ENCODE measurements around the gene CACNA1I.

CACNA1I gene

DNA sequence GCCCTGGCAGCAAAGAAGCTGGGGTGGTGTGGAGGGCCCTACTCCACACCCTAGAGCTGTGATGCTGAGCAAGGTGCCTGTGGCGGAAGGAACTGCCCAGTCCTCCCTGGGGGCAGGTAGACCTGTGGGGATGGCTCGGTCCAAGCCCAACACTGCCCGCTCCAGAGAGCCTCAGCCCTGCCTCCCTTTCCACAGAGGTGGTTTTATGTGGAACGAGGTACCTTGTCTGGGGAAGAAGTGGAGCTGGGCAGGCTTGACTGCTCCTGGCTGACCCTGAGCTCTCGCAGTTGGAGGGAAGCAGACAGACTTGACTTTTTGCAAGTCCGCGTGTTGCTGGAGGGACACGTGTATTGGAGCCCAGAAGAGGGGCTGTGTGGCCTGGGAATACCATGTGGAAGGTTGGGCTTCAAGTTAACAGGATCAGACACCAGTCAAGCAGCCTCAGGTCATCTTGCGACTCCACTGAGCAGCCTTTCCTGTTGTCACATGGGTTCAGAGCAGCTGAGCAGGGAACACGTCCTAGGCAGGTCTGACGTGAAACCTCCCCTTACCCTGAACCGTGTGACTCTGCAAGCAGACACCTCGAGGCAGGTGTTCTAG is 117.7 kb downstream of the CACNA1I start:
- DNase-seq (ENCODE audit: low read depth): no peak
- TF ChIP-seq, protein P1, sequence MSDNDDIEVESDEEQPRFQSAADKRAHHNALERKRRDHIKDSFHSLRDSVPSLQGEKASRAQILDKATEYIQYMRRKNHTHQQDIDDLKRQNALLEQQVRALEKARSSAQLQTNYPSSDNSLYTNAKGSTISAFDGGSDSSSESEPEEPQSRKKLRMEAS (IDR thresholded peaks at IDR 0.05; ENCODE audit: low read depth, low read length): no peak
- TF ChIP-seq, protein P2, sequence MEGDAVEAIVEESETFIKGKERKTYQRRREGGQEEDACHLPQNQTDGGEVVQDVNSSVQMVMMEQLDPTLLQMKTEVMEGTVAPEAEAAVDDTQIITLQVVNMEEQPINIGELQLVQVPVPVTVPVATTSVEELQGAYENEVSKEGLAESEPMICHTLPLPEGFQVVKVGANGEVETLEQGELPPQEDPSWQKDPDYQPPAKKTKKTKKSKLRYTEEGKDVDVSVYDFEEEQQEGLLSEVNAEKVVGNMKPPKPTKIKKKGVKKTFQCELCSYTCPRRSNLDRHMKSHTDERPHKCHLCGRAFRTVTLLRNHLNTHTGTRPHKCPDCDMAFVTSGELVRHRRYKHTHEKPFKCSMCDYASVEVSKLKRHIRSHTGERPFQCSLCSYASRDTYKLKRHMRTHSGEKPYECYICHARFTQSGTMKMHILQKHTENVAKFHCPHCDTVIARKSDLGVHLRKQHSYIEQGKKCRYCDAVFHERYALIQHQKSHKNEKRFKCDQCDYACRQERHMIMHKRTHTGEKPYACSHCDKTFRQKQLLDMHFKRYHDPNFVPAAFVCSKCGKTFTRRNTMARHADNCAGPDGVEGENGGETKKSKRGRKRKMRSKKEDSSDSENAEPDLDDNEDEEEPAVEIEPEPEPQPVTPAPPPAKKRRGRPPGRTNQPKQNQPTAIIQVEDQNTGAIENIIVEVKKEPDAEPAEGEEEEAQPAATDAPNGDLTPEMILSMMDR (IDR thresholded peaks at IDR 0.05; ENCODE audit: low read depth, low read length): no peak
- H3K4me3 ChIP-seq (ENCODE audit: low read depth, low read length): no peak overlapping the region

GRCh38 chr22:39689421-39689820 is 118.9 kb downstream of the CACNA1I start:
- H3K4me3 ChIP-seq (ENCODE audit: low read depth, low read length): no peak overlapping the region
- no peak for TF ChIP-seq POLR2A (IDR thresholded peaks at IDR 0.05; ENCODE audit: extremely low read depth, insufficient read length)
- TF ChIP-seq, protein P1 (IDR thresholded peaks at IDR 0.05; ENCODE audit: low read depth, low read length): no peak
- no peak for TF ChIP-seq MYC (IDR thresholded peaks at IDR 0.05; ENCODE audit: low read depth, low read length)
- TF ChIP-seq, protein P2 (IDR thresholded peaks at IDR 0.05; ENCODE audit: low read depth, low read length): no peak
- DNase-seq (ENCODE audit: low read depth): no peak

GRCh38 chr22:39690881-39691605 is 120.5 kb downstream of the CACNA1I start:
- TF ChIP-seq, protein P1 (IDR thresholded peaks at IDR 0.05; ENCODE audit: low read depth, low read length): no peak
- TF ChIP-seq POLR2A (IDR thresholded peaks at IDR 0.05; ENCODE audit: extremely low read depth, insufficient read length): no peak
- TF ChIP-seq MYC (IDR thresholded peaks at IDR 0.05; ENCODE audit: low read depth, low read length): no peak
- TF ChIP-seq, protein P2 (IDR thresholded peaks at IDR 0.05; ENCODE audit: low read depth, low read length): no peak
- DNase-seq (ENCODE audit: low read depth): peak; percentile 12
- no peak overlapping the region for H3K4me3 ChIP-seq (ENCODE audit: low read depth, low read length)

DNA sequence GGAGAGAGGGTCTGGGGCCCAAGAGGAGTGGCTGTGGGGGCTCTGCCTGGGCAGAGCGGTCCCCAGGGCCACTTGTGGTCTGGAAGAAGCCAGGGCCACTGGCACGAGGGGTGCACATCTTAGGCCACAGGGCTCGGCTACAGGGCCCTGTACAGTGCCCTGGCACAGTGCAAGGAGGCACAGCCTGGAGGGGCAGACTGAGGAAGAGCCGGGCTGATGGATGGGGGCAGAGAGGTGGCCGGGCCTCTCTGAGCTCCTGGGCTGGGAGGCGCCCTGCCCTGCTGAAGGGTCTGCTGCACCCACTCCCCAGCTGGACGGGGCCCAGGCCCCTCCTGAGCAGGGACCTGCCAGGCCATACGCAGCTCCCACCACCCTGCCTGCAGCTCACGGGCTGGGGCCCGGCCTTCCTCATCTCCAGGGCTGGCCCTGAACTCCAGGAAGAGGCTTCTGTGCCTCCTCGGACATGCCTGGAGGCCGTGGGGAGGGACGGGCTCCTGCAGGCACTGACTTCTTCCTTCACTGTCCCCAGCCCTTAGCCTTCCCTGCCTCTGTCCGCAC is 123.5 kb downstream of the CACNA1I start:
- DNase-seq (ENCODE audit: low read depth): no peak
- H3K4me3 ChIP-seq (ENCODE audit: low read depth, low read length): no peak overlapping the region
- no peak for TF ChIP-seq POLR2A (IDR thresholded peaks at IDR 0.05; ENCODE audit: extremely low read depth, insufficient read length)
- TF ChIP-seq MYC (IDR thresholded peaks at IDR 0.05; ENCODE audit: low read depth, low read length): no peak
- TF ChIP-seq, protein P2 (IDR thresholded peaks at IDR 0.05; ENCODE audit: low read depth, low read length): no peak
- TF ChIP-seq, protein P1 (IDR thresholded peaks at IDR 0.05; ENCODE audit: low read depth, low read length): no peak

- TF ChIP-seq POLR2A (IDR thresholded peaks at IDR 0.05; ENCODE audit: extremely low read depth, insufficient read length) (no peak), MYC (IDR thresholded peaks at IDR 0.05; ENCODE audit: low read depth, low read length) (no peak)
- TF ChIP-seq, protein P2 (IDR thresholded peaks at IDR 0.05; ENCODE audit: low read depth, low read length): no peak
- TF ChIP-seq, protein P1 (IDR thresholded peaks at IDR 0.05; ENCODE audit: low read depth, low read length): no peak
- H3K4me3 ChIP-seq (ENCODE audit: low read depth, low read length): no peak overlapping the region
- DNase-seq (ENCODE audit: low read depth): no peak
Measured at GRCh38 chr22:39697790-39698430, 127.4 kb downstream of the CACNA1I start.
